Forelimb muscle (tissue), 1 donor: ENCODE data around the gene OR5K4. TPM values are rescaled to one million over a fixed set of nuclear protein-coding genes. Genes with fewer than 3 reads are reported as not detected.
A peak's percentile ranks its signal among the peaks of the same experiment; 100 is the strongest.

Source experiments
- DNase-seq: peaks from one replicate; pipeline ENCODE4 v3.0.0-alpha.2; 2013; ENCODE audit warnings: low read depth
- polyA plus RNA-seq: library from polyadenylated mRNA; unstranded; fragments of 120-200 nt; gene quantifications from one replicate; pipeline ENCODE4 v1.2.1, GENCODE V29; 2013; ENCODE audit not compliant: insufficient read length

The OR5K4 gene, protein sequence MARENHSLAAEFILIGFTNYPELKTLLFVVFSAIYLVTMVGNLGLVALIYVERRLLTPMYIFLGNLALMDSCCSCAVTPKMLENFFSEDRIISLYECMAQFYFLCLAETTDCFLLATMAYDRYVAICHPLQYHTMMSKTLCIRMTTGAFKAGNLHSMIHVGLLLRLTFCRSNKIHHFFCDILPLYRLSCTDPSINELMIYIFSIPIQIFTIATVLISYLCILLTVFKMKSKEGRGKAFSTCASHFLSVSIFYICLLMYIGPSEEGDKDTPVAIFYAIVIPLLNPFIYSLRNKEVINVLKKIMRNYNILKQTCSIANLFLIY
- polyA plus RNA-seq: not detected

DNA sequence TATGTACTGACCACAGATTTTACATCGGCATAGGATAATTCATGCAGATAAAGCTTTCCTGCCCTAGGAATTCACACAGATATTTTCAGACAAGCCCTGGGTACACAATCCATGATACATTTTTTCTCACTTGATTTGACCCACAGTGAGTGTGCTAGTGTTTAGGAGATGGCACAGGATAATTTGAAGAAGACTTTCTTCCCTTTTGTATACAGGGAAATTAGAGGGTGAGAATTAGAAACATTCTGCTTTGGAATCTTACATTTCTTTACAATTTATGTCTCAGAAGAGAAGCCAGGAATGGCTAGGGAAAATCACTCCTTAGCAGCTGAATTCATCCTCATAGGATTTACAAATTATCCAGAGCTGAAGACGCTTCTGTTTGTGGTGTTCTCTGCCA lies at the start of gene OR5K4:
Gene OR5K4, plus strand, starts transcription at position 301 of the 400 bp plus-strand sequence. Its CDS starts 0 bp downstream, at position 301.
- no peak for DNase-seq

DNA sequence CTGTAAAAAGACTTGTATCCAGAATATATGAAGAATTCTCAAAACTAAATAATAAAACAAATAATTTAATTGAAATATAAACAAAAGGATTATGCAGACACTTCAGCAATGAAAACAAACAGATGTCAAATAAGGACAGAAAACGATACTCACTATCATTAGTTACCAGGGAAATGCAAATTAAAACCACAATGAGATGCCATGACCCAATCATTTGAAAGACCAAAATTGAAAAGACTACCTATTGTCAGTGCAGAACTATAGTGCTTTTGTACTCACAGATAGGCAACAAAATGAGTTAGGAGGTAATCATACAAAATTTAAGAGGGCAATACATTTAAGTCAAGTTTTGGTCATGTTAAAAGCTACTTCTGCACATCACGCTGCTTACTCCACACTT lies 31.6 kb upstream of the OR5K4 start:
- no peak for DNase-seq

DNA sequence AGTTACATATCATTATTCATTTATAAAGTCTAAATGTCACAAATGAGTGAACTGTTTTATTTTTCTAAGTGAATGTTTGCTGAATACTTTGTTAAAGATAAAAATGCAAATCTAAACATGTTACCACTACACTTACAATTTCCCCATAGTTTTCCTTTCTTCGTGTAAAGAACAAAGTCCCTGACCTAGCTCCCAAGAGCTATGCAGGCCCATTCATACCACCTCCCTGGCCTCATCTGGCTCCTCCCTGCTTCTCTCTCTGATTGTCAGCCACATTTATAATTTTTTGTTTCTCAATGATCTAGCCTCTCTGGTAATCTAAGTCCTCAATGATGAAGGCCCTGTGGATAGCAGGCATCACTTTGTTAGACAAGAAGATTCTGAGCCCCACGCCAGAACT lies 31.0 kb upstream of the OR5K4 start:
- no peak for DNase-seq

DNA sequence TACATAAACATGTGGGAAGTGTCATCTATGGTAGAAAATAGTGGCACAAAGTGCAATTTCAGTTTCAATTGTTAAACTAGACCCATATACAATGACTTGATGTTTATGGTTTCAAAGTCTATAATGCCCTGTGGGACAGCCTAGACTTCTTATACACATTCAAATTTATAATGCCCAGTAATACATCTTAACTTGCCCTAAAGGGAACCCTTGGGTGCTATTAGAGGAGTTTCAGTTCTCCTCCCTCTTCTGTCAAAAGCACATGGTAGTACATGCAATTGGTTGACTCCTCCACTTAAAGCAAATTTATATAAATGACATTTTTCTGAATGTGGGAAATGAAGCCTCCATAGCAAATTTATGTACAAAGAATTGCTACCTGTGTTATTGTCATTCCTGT lies 30.2 kb upstream of the OR5K4 start:
- no peak for DNase-seq

DNA sequence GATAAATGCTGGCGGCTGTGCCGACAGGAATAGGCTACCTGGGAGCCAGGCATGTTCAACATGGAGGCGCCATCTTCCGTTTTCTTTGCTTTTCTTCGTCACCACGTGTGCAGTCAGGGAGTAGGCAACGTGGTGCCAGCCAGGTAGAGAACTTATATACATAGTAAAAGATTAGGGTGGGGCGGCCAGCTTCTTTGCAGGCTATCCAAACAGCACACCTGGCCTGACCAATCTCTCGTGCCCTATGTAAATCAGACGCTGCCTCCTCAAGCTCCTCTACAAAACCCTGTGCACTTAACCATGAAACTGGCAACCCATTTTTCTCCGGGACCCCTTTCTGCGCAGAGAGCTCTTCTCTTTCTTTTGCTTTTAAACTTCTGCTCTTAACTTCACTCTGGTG lies 28.6 kb upstream of the OR5K4 start:
- DNase-seq: no peak

DNA sequence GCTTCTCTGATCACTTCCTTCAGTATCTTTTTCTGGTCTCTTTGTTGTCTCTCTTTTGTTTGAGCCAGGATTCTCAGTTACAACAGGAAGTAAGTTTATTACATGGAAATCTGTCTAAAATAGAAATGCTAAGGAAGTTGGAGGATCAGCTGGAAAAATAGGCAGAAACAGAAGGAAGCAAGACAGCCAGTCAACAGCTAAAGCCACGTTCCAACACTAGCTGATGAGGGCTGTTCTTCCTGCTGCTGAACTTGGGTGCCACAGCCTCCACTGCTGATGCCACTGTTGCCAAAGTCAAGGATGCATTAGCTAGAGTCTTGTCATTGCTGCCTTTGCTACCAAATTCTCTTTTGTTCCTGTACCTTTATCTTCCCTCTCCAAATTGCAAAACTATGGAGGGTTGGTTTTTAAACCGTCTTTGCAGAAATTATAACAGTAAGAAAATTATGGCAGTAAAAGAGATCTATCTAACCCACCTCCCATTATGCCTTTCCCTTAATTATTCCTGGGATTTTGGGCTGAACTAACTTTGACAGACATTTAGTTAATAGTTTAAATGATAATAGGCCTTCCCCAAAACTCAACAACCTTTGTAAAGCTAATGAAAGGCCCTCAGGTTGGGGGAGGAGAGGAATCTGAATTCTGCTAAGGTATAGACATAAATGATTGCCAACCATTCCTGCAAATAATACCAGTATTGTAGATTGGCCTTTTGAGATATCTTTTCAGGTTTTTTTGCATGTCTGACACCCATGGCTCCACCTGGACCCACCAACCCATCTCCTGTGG lies 27.4 kb upstream of the OR5K4 start:
- no peak for DNase-seq

DNA sequence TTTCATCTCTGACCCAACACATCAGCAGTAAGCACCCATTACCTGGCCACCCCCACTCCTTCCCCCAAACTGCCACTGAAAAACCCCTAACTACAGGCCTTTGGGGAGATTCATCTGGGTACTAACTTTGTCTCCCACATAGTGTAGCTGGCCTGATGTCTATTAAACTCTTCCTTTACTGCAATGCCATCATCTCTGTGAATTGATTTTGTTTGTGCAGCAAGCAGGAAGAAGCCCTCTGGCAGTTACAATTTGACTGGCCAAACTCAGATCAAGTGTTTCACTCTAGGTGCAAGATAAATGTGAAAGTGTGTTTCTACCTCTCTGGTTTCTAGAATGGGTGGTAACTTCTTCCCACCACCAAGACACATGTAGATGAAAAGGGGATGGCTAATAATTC lies 26.7 kb upstream of the OR5K4 start:
- no peak for DNase-seq

DNA sequence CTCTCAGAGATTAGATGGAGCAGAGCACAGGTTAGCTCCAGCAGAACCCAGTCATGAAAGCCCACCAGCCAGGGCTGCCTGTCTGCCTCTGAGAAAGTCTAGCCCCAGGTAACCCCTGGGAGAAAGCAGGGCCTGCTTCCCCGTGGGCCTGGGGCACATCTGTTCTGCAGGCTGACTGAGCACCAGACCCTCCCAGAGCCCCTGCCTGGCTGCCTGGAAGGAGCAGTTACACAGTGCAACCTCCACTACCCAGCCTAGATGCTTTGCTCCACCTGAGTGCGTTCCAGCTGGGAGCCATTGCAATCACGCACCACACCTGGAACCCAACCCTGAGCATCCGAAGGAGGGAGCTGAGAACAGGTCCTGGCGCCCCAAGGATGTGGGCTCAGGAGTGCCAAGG lies 24.7 kb upstream of the OR5K4 start:
- no peak for DNase-seq

DNA sequence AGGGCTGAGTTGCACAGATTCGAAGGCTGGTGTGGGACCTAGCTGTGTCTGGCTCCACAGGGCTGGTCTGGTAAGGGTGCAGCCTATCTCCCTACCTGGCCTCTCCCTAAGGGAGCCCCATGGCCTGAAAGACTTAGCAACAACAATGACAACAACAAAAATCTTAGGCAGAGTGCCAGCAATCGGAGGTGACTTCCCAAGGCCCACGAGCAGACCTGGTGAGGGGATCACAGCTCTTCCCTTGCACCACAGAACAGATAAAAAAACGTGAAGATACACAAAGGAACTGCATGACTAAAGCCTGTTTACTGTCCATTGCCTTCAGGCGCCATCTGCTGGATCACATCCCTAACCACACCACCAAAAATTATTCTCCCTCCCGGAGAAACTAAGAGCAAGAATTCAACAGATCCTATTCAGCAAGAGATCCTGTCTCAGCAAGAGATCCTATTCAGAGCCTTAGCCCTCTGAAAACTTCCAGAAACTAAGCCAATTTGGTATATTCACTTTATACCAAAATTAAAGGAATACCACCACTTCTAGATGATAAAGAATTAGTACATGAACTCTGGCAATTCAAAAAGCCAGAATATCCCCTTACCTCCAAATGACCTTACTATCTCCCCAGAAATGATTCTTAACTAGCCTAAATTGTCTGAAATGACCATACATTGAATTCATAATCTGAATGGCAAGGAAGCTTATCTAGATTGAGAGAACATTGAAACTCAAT lies 24.1 kb upstream of the OR5K4 start:
- peak; percentile 19 for DNase-seq

DNA sequence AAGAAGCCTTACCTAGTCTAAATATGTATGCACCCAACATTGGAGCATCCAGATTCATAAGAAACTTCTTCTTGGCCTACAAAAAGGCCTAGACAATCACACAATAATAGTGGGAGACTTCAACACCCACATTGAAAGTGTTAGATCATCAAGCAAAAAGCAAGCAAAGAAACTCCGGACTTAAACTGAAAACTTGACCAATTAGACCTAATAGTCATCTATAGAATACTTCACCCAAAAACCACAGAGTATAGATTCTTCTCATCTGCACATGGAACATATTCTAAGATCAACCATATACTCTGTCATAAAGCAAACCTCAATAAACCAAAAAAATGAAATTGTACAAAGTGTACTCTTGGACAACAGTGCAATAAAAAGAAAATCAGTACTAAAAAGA lies 22.3 kb upstream of the OR5K4 start:
- no peak for DNase-seq

DNA sequence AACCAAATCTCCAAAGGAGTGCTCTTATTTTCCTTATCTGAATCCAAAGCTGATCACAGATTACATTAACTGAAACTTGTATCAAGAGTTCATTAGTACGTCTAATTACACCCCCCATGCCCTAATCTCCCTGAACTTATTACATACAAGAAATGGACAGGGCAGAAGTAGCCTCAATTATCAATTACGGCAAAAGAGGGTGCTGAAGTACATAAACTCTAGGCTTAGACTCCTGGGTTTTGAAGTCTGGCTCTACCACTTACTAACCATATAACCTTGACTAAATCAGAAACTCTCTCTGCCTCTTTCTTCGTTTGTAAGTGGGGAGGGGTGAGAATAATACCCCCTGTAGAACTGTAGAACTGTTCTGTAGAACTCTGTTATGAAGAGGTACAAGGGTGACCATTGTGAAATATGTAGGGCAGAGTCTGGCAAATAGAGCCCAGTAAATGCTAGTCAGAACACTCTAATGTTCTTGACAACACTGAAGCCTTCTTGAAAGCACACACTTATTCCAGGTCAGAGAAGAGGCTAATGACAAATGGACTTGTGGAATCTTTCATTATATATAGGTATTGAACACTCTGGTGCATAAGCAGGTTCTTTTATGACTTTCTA lies 19.6 kb upstream of the OR5K4 start:
- DNase-seq: no peak

DNA sequence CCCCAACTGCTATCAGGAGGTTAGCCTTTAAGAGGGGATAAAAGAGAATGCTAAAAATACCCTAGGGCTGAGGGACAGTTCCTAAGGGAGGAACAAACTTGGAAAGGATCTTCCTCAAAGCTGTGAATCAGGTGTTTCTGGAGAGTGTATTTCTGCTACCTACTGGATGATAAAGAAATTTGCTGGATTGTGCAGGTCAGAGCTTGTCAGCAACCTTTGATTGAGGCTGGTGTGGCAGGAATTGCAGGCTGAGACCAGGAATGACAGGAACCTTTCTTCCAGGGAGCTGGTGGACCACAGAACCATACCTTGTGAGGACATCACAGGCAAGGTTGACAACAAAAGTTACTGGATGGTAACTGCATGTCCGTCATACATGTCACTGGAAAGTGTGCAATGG lies 14.6 kb upstream of the OR5K4 start:
- no peak for DNase-seq

DNA sequence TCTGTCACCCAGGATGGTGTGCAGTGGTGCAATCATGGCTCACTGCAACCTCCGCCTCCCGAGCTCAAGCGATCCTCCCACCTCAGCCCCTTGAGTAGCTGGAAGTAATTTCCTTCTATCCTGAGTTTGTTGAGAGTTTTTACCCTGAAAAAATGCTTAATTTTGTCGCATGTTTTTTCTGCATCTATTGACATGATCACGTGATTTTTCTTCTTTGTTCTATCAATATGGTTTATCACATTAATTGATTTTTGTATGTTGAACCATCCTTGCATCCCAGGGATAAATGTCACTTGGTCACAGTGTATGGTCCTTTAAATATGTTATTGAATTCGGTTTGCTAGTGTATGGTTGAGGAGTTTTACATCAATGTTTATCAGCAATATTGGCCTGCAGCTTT lies 11.9 kb upstream of the OR5K4 start:
- DNase-seq: no peak

DNA sequence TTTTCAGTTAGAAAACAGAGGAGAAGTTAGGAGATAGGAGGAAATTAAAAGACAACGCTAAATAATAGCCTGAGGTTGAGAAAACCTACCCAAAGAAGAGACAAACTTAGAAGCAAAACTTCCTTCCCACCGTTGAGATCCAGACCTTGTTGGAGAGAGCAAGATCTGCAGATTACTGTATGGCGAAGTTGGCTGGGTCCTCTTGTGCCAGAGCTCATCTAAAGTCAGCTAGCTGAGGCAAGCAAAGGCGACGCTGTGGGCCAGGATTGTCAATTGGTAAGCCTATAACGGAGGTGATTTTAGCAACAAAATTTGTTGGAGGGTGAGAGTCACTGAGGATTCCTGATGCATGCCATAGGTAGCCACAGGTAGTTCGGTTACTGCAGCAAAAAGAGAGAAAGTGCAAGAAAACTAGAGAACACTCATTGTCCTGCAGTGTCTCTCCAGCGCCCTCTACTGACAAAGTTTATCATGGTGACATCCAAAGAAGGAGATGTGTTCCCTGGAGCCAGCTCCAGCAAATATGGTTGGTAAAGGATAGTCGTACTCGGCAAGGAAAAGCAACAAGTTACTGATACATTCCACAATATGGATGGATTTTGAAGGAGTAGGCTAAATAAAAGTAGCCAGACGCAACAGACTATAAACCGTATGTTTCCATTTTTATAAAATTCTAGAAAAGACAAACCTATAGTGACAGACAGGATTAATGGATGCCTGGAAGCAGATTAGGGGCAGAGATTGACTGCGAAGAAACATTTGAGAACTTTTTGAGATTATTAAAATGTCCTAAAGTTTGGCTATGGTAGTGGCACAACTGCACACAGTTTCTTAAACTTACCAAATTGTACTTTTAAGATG lies 9.8 kb upstream of the OR5K4 start:
- DNase-seq: no peak

DNA sequence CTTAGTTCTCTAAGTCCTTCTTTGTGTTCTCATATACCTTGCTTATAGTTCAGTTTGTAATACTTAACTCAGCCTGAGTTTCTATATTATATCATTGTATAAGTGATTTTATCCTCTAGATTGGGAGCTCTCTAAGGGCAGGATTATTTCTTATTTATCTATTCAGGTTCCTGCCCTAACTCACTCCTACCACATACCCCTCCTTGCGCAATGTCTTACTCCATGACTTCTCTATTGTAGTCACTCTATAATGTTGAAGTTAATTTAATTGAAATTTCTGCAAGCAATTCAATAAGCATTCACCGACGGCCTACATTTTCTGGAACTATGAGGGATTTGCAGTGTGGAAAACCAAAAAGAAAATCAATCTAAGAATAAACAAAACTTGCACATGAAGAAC lies 3.6 kb upstream of the OR5K4 start:
- no peak for DNase-seq

DNA sequence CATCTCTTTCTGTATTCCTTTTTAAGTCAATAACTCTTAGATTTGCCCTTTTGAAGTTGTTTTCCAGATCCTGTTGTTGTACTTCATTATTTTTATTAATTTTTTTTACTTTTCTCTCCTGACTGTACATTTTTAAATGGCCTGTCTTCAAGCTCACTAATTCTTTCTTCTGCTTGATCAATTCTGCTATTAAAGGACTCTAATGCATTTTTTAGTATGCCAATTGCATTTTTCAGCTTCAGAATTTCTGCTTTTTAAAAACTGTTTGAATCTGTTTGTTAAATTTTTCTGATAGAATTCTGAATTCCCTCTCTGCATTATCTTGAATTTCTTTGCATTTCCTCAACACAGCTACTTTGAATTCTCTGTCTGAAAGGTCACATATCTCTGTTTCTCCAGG lies 5.6 kb downstream of the OR5K4 start:
- DNase-seq: no peak

DNA sequence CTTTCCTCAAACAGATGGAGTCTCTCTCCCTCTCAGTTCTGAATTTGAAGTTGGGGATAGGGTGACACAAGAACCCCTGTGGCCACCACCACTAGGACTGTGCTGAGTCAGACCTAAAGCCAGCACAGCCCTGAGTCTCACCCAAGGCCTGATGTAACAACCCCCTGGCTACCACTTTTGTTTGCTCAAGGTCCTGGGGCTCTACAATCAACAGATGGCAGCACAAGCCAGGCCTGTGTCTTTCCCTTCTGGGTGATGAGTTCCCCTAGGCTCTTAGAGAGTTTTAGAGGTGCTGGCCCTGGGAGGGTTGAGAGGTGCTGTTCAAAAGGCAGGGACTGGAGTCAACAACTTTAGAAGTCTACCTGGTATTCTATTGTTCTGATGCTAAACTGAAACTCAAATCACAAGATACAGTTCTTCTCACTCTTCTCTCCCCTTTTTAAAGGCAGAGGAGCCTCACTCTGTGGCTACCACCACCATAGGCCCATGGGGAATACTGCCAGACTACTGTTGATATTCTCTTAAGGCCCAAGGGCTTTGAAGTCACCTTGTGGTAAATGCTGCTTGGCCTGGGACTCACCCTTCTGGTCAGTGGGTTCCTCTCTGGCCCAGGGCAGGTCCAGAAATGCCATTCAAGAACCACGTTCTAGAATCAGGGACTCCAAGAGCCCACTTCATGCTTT lies 6.5 kb downstream of the OR5K4 start:
- no peak for DNase-seq

DNA sequence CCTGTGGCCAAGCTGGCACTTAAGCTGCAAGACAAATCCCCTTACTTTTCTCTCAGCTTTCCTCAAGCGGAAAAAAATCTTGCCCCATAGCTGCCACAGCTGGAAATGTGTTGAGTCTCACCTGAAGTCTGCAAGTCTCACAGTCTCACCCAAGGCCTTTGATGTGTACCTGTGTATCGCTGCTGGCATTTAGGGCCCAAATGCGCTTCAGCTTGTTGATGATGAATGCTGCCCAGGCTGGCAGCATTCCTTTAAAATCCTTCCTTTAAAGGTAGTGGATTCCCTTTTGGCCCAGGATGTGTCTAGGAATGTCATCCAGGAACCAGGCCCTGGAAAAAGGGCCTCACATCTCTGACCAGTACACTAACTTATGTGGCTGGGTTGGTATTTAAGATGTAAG lies 7.0 kb downstream of the OR5K4 start:
- no peak for DNase-seq

DNA sequence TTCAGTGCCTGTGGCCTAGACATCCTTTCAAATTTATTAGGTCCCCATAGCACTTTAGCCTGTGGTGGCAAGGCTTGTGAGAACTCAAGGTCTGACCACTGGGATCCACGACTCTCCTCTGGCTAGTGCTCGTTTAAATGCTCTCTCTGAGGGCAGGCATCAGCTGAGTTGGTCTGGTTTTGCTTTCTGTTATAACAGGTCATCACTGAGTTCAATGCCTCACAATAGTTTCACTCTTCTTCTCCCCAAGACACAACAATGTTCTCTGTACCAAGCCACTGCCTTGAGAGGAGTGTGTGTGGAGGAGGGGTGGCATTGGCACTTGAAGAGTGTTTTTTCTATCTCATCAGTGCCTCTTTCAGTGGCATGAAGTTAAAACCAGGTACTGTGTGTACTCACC lies 7.6 kb downstream of the OR5K4 start:
- no peak for DNase-seq

DNA sequence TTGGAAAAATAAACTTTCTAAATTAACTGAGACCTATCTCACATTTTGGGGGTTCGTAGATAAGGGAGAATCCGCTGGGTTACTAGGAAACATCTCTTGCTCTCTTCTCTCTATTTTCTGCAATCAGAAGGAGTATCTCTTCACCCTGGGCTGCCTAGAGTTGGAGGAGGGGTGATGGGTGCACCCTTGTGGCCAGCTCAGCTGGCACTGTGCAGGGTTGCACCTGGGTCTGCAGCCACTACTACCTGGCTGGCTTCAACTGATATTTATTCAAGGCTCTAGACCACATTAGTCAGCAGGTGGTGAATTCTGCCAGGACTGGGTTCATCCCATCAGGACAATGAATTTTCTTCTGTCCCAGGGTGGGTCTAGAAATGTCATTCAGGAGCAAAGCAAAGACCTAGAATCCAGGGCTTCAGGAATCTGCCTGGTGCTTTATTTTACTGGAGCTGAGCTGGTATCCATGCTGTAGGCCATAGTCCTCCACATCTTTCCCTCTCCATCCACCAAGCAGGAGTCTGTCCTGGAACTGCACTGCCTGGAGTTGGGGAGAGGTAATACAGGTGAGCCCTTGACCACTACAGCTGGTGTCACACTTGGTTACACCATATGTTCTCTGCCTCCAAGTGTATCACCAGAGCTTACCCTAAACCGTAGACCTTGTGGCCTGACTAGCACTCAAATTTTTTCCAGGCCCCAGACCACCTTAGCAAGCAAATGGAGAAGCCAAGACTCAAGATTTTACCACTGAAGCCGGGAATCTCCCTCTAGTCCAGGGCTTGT lies 14.0 kb downstream of the OR5K4 start:
- DNase-seq: no peak
